SK-N-SH (cell line): ENCODE results near the gene MAP2K5. TPM values are rescaled to one million over a fixed set of nuclear protein-coding genes. Genes with fewer than 3 reads are reported as not detected.

Experiments used
- CTCF ChIA-PET: fragments of 300-600, 350-600 bp; formaldehyde crosslinking; extraction: SDS; loops from one replicate; lab custom pipeline; 2021; lab: Yijun Ruan, JAX
- POLR2A ChIA-PET: fragments of 350-600 bp; sonication (Branson Sonifier 250); formaldehyde crosslinking; extraction: SDS; loops from one replicate; lab custom pipeline; 2020; ENCODE audit warnings: antibody characterized with exemption, inconsistent platforms; lab: Yijun Ruan, JAX
- DNase-seq: peaks from one replicate; pipeline ENCODE4 v3.0.0; 2012
- H2AFZ ChIP-seq: fragments of 200-600 bp; sonication (generic); 2 replicates; pipeline ENCODE4 v1.8.1; 2016; ENCODE audit warnings: antibody characterized with exemption, mild to moderate bottlenecking, low read depth
- H3F3A ChIP-seq: fragments of 200-600 bp; sonication (generic); replicated peaks from 2 replicates; pipeline ENCODE3; 2016; ENCODE audit warnings: antibody characterized with exemption, mild to moderate bottlenecking; ENCODE audit not compliant: insufficient read depth
- H3K27ac ChIP-seq, 2 experiments: fragments of 200-500 bp in 1 of 2; fragments of 200-600 bp in 1 of 2; sonication (Bioruptor generic) in 1 of 2; sonication (generic), shearing (Covaris generic) in 1 of 2; 2 replicates each; pipeline versions ENCODE4 v1.5.1 to v1.6.1; 2014 to 2016; ENCODE audit warnings: low read depth in 2 of 2, inconsistent platforms in 1 of 2, low read length in 1 of 2, mild to moderate bottlenecking in 1 of 2, mixed read lengths in 1 of 2
- H3K27me3 ChIP-seq: fragments of 200-600 bp; sonication (generic), shearing (Covaris generic); 2 replicates; pipeline ENCODE4 v1.6.1; 2016; ENCODE audit warnings: mixed run types; ENCODE audit not compliant: insufficient read depth
- H3K36me3 ChIP-seq, 2 experiments: fragments of 200-500 bp in 1 of 2; fragments of 200-600 bp in 1 of 2; sonication (Bioruptor generic) in 1 of 2; sonication (generic) in 1 of 2; replicated peaks in 1 of 2; 2 replicates each; pipeline versions ENCODE3 to v1.5.1; 2014 to 2016; ENCODE audit warnings: low read length in 1 of 2, mild to moderate bottlenecking in 1 of 2; ENCODE audit not compliant: insufficient read depth in 2 of 2, control insufficient read depth in 1 of 2
- H3K4me1 ChIP-seq, 2 experiments: fragments of 200-500 bp in 1 of 2; fragments of 200-600 bp in 1 of 2; sonication (Bioruptor generic) in 1 of 2; sonication (generic), shearing (Covaris generic) in 1 of 2; 2 replicates each; pipeline versions ENCODE4 v1.5.1 to v1.6.1; 2014 to 2016; ENCODE audit warnings: low read depth in 1 of 2, low read length in 1 of 2, mixed run types in 1 of 2; ENCODE audit not compliant: insufficient read depth in 2 of 2, control insufficient read depth in 1 of 2
- H3K4me2 ChIP-seq: fragments of 200-600 bp; sonication (generic), shearing (Covaris generic); 2 replicates; pipeline ENCODE4 v1.6.1; 2017; ENCODE audit warnings: mixed run types
- H3K4me3 ChIP-seq, 2 experiments: fragments of 200-500 bp in 1 of 2; fragments of 200-600 bp in 1 of 2; sonication (Bioruptor generic) in 1 of 2; sonication (generic), shearing (Covaris generic) in 1 of 2; 2 replicates each; pipeline versions ENCODE4 v1.5.1 to v1.8.1; 2014 to 2016; ENCODE audit warnings: low read depth in 2 of 2, inconsistent platforms in 1 of 2, low read length in 1 of 2, mild to moderate bottlenecking in 1 of 2, mixed read lengths in 1 of 2, moderate library complexity in 1 of 2
- H3K79me2 ChIP-seq: fragments of 200-600 bp; sonication (generic); 2 replicates; pipeline ENCODE4 v1.8.1; 2017; ENCODE audit warnings: mild to moderate bottlenecking; ENCODE audit not compliant: insufficient read depth
- H3K9ac ChIP-seq: fragments of 200-600 bp; sonication (generic); 2 replicates; pipeline ENCODE4 v1.6.1; 2017; ENCODE audit warnings: mixed run types
- H3K9me2 ChIP-seq: fragments of 200-600 bp; sonication (generic); 2 replicates; pipeline ENCODE4 v1.6.1; 2017; ENCODE audit warnings: mixed run types
- H3K9me3 ChIP-seq: fragments of 200-600 bp; sonication (generic); 2 replicates; pipeline ENCODE4 v1.6.1; 2017; ENCODE audit warnings: mixed run types, mild to moderate bottlenecking, moderate library complexity
- H4K20me1 ChIP-seq: fragments of 200-600 bp; sonication (generic); 2 replicates; pipeline ENCODE4 v1.6.1; 2017; ENCODE audit warnings: mild to moderate bottlenecking, mixed run types; ENCODE audit not compliant: insufficient read depth
- CHD2 ChIP-seq: fragments of 150-350 bp; IDR thresholded peaks from 2 replicates; pipeline ENCODE4 v1.6.1; 2018; ENCODE audit warnings: low read length; ENCODE audit not compliant: partially characterized antibody
- ELF1 ChIP-seq: IDR thresholded peaks from 2 replicates; pipeline ENCODE4 v1.4.0; 2012
- EP300 ChIP-seq, 2 experiments: IDR thresholded peaks; 2 replicates each; pipeline versions ENCODE4 v1.4.0 to v1.6.1; 2012; ENCODE audit warnings: borderline replicate concordance in 1 of 2, low read depth in 1 of 2, low read length in 1 of 2
- EZH2phosphoT487 ChIP-seq: fragments of 200-600 bp; sonication (generic); IDR thresholded peaks from 2 replicates; pipeline ENCODE4 v1.6.1; 2017; ENCODE audit warnings: low read depth, mixed run types, mild to moderate bottlenecking, antibody characterized with exemption, moderate library complexity, borderline replicate concordance
- FOXJ3 ChIP-seq: sonication (generic); formaldehyde crosslinking; IDR thresholded peaks from 2 replicates; pipeline ENCODE4 v1.5.1; 2020; ENCODE audit warnings: mild to moderate bottlenecking, missing genetic modification reagents
- FOXM1 ChIP-seq: IDR thresholded peaks from 2 replicates; pipeline ENCODE4 v1.4.0; 2012; ENCODE audit warnings: low read depth, mild to moderate bottlenecking
- IRF3 ChIP-seq: fragments of 150-350 bp; IDR thresholded peaks from 2 replicates; pipeline ENCODE4 v1.6.1; 2016; ENCODE audit warnings: mild to moderate bottlenecking, low read depth, low read length
- MXI1 ChIP-seq: IDR thresholded peaks from 2 replicates; pipeline ENCODE4 v1.6.1; 2012; ENCODE audit warnings: mild to moderate bottlenecking, low read depth, low read length, improper control_type of control experiment
- NFIC ChIP-seq: IDR thresholded peaks from 2 replicates; pipeline ENCODE4 v1.4.0; 2012; ENCODE audit warnings: borderline replicate concordance
- PBX3 ChIP-seq: IDR thresholded peaks from 2 replicates; pipeline ENCODE4; 2012
- RAD21 ChIP-seq: IDR thresholded peaks from 2 replicates; pipeline ENCODE4 v1.6.1; 2012; ENCODE audit warnings: mild to moderate bottlenecking, low read length
- RCOR1 ChIP-seq: fragments of 150-350 bp; IDR thresholded peaks from 2 replicates; pipeline ENCODE4 v1.6.1; 2017; ENCODE audit warnings: antibody characterized with exemption, low read length
- REST ChIP-seq: IDR thresholded peaks from 2 replicates; pipeline ENCODE4 v1.6.1; 2012; ENCODE audit warnings: mild to moderate bottlenecking, low read depth, low read length, moderate library complexity
- RFX5 ChIP-seq: IDR thresholded peaks from 2 replicates; pipeline ENCODE4 v1.6.1; 2012; ENCODE audit warnings: mild to moderate bottlenecking, improper control_type of control experiment, low read length
- RXRA ChIP-seq: IDR thresholded peaks from 2 replicates; pipeline ENCODE4 v1.4.0; 2012; ENCODE audit warnings: low read depth, mild to moderate bottlenecking, borderline replicate concordance
- SMC3 ChIP-seq: IDR thresholded peaks from 2 replicates; pipeline ENCODE4 v1.6.1; 2012; ENCODE audit warnings: low read depth, low read length, improper control_type of control experiment
- TAF1 ChIP-seq: IDR thresholded peaks from 2 replicates; pipeline ENCODE4 v1.6.1; 2012; ENCODE audit warnings: low read depth, mild to moderate bottlenecking, low read length, moderate library complexity, borderline replicate concordance
- TCF12 ChIP-seq: IDR thresholded peaks from 2 replicates; pipeline ENCODE4 v1.4.0; 2012
- TEAD4 ChIP-seq: IDR thresholded peaks from 2 replicates; pipeline ENCODE4 v1.4.0; 2012; ENCODE audit warnings: mild to moderate bottlenecking, borderline replicate concordance; ENCODE audit not compliant: insufficient read depth
- USF1 ChIP-seq: IDR thresholded peaks from 2 replicates; pipeline ENCODE4 v1.4.0; 2012; ENCODE audit warnings: low read depth, borderline replicate concordance
- USF2 ChIP-seq: fragments of 150-350 bp; IDR thresholded peaks from 2 replicates; pipeline ENCODE4 v1.6.1; 2017; ENCODE audit warnings: antibody characterized with exemption, low read length, low read depth, borderline replicate concordance
- YY1 ChIP-seq: IDR thresholded peaks from 2 replicates; pipeline ENCODE4 v1.4.0; 2012; ENCODE audit warnings: low read depth, mild to moderate bottlenecking
- WGBS: methylation state at CpG from one replicate; pipeline ENCODE4 v1.1.6; 2017; ENCODE audit warnings: low lambda C conversion rate; 5-methylcytosine and 5-hydroxymethylcytosine counted together
- polyA plus RNA-seq, 3 experiments: library from polyadenylated mRNA; depleted of rRNA; stranded (reverse); fragments of >200 nt; gene quantifications; 2 replicates each; pipeline ENCODE4 v1.2.3, GENCODE V29; 2012

MAP2K5 gene
- polyA plus RNA-seq, 1 of the 3 experiments (the other 2 are of a cell fraction), result 6.2 TPM

GRCh38 chr15:67528513-67528912 is 14.0 kb upstream of the MAP2K5 start (continued):
- TF ChIP-seq RCOR1, result no peak
- TF ChIP-seq FOXJ3, result no peak
- no peak for TF ChIP-seq EZH2phosphoT487
- no peak for TF ChIP-seq USF1
- no peak for TF ChIP-seq RAD21
- no peak for TF ChIP-seq RXRA
- TF ChIP-seq PBX3, result no peak
- TF ChIP-seq SMC3, result no peak
- TF ChIP-seq YY1, result no peak
- TF ChIP-seq EP300 (IDR thresholded peaks at IDR 0.05; ENCODE audit: borderline replicate concordance in 1 of 2, low read depth in 1 of 2, low read length in 1 of 2), result no peak
- no peak for TF ChIP-seq NFIC
- no peak for TF ChIP-seq CHD2
- no peak for TF ChIP-seq TCF12

GRCh38 chr15:67531379-67531914 is 11.1 kb upstream of the MAP2K5 start:
- H2AFZ ChIP-seq, result peak overlapping the region; percentile 30; the same call in 1 of the 2 replicates
- WGBS, result 39% methylated on average over 3 of the region's 3 CpGs
- H3K79me2 ChIP-seq, result no peaks in the 10 kb centered on the region; the same call in 1 of the 2 replicates
- H3K4me1 ChIP-seq, result peaks cover 0 to 5% of the 10 kb centered on the region in 2 experiments; a peak in 1 of 4 replicates
- 0 out of 2 replicates have a peak, but pooled peaks cover 5% of the 10 kb centered on the region for H3K9me3 ChIP-seq
- no peaks in the 10 kb centered on the region for H3K9me2 ChIP-seq
- CTCF ChIA-PET, result no interaction called here
- H3K27me3 ChIP-seq, result no peaks in the 10 kb centered on the region
- H3F3A ChIP-seq, result peaks cover 28% of the 10 kb centered on the region
- H3K9ac ChIP-seq, result 0 out of 2 replicates have a peak overlapping the region, but pooled peaks have one; percentile 28
- POLR2A ChIA-PET, result no interaction called here
- H3K27ac ChIP-seq, result peak overlapping the region in 1 of 2 experiments; percentile 76; a peak in 2 of 4 replicates
- H3K4me3 ChIP-seq, result no peak overlapping the region
- H4K20me1 ChIP-seq, result no peaks in the 10 kb centered on the region
- H3K36me3 ChIP-seq, result peaks cover 12 to 29% of the 10 kb centered on the region in 2 experiments
- no peak for DNase-seq
- no peak overlapping the region for H3K4me2 ChIP-seq
- TF ChIP-seq USF2, result no peak
- no peak for TF ChIP-seq RCOR1
- no peak for TF ChIP-seq ELF1
- TF ChIP-seq USF1, result no peak
- peak; percentile 52; the same call in 1 of the 2 replicates for TF ChIP-seq TEAD4
- no peak for TF ChIP-seq FOXM1
- TF ChIP-seq TCF12, result peak; percentile 86
- TF ChIP-seq YY1, result no peak
- TF ChIP-seq NFIC, result 0 out of 2 replicates have a peak, but pooled peaks have one; percentile 41
- no peak for TF ChIP-seq IRF3
- no peak for TF ChIP-seq TAF1
- no peak for TF ChIP-seq REST
- TF ChIP-seq RFX5, result no peak
- TF ChIP-seq MXI1, result no peak
